ENCODE results near the gene ARF4. TPM values are rescaled to one million over a fixed set of nuclear protein-coding genes. Genes with fewer than 3 reads are reported as not detected.

The ARF4 gene
- polyA plus RNA-seq, 3 donors, result 60.2 to 229 (median 224) TPM

GRCh38 chr3:57622362-57622761 is 25.2 kb upstream of the ARF4 start:
- no peak overlapping the region for H2AFZ ChIP-seq (ENCODE audit: insufficient read depth, low read depth, low read length, poor library complexity, severe bottlenecking)
- H3K9ac ChIP-seq (ENCODE audit: insufficient read depth, low read length, poor library complexity, severe bottlenecking), result no peak overlapping the region
- Mint-ChIP-seq H3K9me3 (peaks cover 0 to 3% (median 0%) of the 10 kb centered on the region in 7 donors), H3K4me1 (no peaks in the 10 kb centered on the region), H3K36me3 (peaks cover 37 to 73% of the 10 kb centered on the region in 2 donors), H3K27ac (peak overlapping the region in 1 of 7 donors; percentile 0), H3K27me3 (ENCODE audit: low read depth in 3 of 3) (peaks cover 0 to 1% (median 0%) of the 10 kb centered on the region in 3 donors), H3K4me3 (no peak overlapping the region)
- no peak for DNase-seq
- no peak overlapping the region for H3K4me3 ChIP-seq (replicated peaks in 1 of 3; ENCODE audit: low read depth in 2 of 3, low read length in 3 of 3)
- H3K36me3 ChIP-seq (replicated peaks in 1 of 2; ENCODE audit: control insufficient read depth in 1 of 2, insufficient read depth in 2 of 2, low read length in 2 of 2), result peaks cover 37 to 45% of the 10 kb centered on the region in 2 donors
- H4K20me1 ChIP-seq (ENCODE audit: insufficient read depth, low read length), result no peaks in the 10 kb centered on the region
- no peaks in the 10 kb centered on the region for H3K9me3 ChIP-seq (replicated peaks in 1 of 2; ENCODE audit: control insufficient read depth in 1 of 2, insufficient read depth in 1 of 2, low read length in 2 of 2)
- no peaks in the 10 kb centered on the region for H3K79me2 ChIP-seq (ENCODE audit: insufficient read depth, low read length)
- intact Hi-C loops (cut with micrococcal nuclease), result no loop called here
- no peak overlapping the region for H3K27ac ChIP-seq (ENCODE audit: low read depth in 1 of 2, low read length in 2 of 2)
- TF ChIP-seq, protein P1, sequence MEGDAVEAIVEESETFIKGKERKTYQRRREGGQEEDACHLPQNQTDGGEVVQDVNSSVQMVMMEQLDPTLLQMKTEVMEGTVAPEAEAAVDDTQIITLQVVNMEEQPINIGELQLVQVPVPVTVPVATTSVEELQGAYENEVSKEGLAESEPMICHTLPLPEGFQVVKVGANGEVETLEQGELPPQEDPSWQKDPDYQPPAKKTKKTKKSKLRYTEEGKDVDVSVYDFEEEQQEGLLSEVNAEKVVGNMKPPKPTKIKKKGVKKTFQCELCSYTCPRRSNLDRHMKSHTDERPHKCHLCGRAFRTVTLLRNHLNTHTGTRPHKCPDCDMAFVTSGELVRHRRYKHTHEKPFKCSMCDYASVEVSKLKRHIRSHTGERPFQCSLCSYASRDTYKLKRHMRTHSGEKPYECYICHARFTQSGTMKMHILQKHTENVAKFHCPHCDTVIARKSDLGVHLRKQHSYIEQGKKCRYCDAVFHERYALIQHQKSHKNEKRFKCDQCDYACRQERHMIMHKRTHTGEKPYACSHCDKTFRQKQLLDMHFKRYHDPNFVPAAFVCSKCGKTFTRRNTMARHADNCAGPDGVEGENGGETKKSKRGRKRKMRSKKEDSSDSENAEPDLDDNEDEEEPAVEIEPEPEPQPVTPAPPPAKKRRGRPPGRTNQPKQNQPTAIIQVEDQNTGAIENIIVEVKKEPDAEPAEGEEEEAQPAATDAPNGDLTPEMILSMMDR (IDR thresholded peaks at IDR 0.05), result no peak
- H3K27me3 ChIP-seq (ENCODE audit: control insufficient read depth in 2 of 2, insufficient read depth in 2 of 2, low read length in 2 of 2), result no peaks in the 10 kb centered on the region
- no peak overlapping the region for H3K4me2 ChIP-seq (replicated peaks; ENCODE audit: extremely low read depth, low read length, poor library complexity, severe bottlenecking)
- H3K4me1 ChIP-seq (ENCODE audit: control insufficient read depth in 1 of 2, insufficient read depth in 2 of 2, low read length in 2 of 2), result no peaks in the 10 kb centered on the region

GRCh38 chr3:57617739-57618138 is 20.6 kb upstream of the ARF4 start:
- intact Hi-C loops (cut with micrococcal nuclease), result no loop called here
- Mint-ChIP-seq H3K36me3 (peaks cover 13 to 40% of the 10 kb centered on the region in 2 donors), H3K27ac (peak overlapping the region in 1 of 7 donors; percentile 72), H3K9me3 (peaks cover 0 to 3% (median 0%) of the 10 kb centered on the region in 7 donors), H3K4me3 (no peak overlapping the region), H3K4me1 (peaks cover 8% of the 10 kb centered on the region), H3K27me3 (ENCODE audit: low read depth in 3 of 3) (peaks cover 0 to 1% (median 0%) of the 10 kb centered on the region in 3 donors)
- H3K9me3 ChIP-seq (replicated peaks in 1 of 2; ENCODE audit: control insufficient read depth in 1 of 2, insufficient read depth in 1 of 2, low read length in 2 of 2), result no peaks in the 10 kb centered on the region
- TF ChIP-seq, protein P1 (IDR thresholded peaks at IDR 0.05), result no peak
- no peaks in the 10 kb centered on the region for H3K79me2 ChIP-seq (ENCODE audit: insufficient read depth, low read length)
- no peak overlapping the region for H3K9ac ChIP-seq (ENCODE audit: insufficient read depth, low read length, poor library complexity, severe bottlenecking)
- no peak for DNase-seq
- no peak overlapping the region for H2AFZ ChIP-seq (ENCODE audit: insufficient read depth, low read depth, low read length, poor library complexity, severe bottlenecking)
- peaks cover 4 to 6% of the 10 kb centered on the region in 2 donors for H3K36me3 ChIP-seq (replicated peaks in 1 of 2; ENCODE audit: control insufficient read depth in 1 of 2, insufficient read depth in 2 of 2, low read length in 2 of 2)
- H3K4me3 ChIP-seq (replicated peaks in 1 of 3; ENCODE audit: low read depth in 2 of 3, low read length in 3 of 3), result no peak overlapping the region
- H3K27me3 ChIP-seq (ENCODE audit: control insufficient read depth in 2 of 2, insufficient read depth in 2 of 2, low read length in 2 of 2), result no peaks in the 10 kb centered on the region
- H3K4me1 ChIP-seq (ENCODE audit: control insufficient read depth in 1 of 2, insufficient read depth in 2 of 2, low read length in 2 of 2), result peaks cover 8 to 10% of the 10 kb centered on the region in 2 donors
- H3K27ac ChIP-seq (ENCODE audit: low read depth in 1 of 2, low read length in 2 of 2), result no peak overlapping the region
- H3K4me2 ChIP-seq (replicated peaks; ENCODE audit: extremely low read depth, low read length, poor library complexity, severe bottlenecking), result no peak overlapping the region
- WGBS (ENCODE audit: insufficient coverage), result 100% methylated on average over 2 of the region's 3 CpGs
- no peaks in the 10 kb centered on the region for H4K20me1 ChIP-seq (ENCODE audit: insufficient read depth, low read length)
